ENCODE measurements around the gene ABCA6. TPM values are rescaled to one million over a fixed set of nuclear protein-coding genes. Genes with fewer than 3 reads are reported as not detected.
"Not testable (repeated sequence)": the region's sequence is repeated elsewhere in the genome, so short reads cannot be mapped to it uniquely, and the experiment has no call there.

Gene ABCA6, protein sequence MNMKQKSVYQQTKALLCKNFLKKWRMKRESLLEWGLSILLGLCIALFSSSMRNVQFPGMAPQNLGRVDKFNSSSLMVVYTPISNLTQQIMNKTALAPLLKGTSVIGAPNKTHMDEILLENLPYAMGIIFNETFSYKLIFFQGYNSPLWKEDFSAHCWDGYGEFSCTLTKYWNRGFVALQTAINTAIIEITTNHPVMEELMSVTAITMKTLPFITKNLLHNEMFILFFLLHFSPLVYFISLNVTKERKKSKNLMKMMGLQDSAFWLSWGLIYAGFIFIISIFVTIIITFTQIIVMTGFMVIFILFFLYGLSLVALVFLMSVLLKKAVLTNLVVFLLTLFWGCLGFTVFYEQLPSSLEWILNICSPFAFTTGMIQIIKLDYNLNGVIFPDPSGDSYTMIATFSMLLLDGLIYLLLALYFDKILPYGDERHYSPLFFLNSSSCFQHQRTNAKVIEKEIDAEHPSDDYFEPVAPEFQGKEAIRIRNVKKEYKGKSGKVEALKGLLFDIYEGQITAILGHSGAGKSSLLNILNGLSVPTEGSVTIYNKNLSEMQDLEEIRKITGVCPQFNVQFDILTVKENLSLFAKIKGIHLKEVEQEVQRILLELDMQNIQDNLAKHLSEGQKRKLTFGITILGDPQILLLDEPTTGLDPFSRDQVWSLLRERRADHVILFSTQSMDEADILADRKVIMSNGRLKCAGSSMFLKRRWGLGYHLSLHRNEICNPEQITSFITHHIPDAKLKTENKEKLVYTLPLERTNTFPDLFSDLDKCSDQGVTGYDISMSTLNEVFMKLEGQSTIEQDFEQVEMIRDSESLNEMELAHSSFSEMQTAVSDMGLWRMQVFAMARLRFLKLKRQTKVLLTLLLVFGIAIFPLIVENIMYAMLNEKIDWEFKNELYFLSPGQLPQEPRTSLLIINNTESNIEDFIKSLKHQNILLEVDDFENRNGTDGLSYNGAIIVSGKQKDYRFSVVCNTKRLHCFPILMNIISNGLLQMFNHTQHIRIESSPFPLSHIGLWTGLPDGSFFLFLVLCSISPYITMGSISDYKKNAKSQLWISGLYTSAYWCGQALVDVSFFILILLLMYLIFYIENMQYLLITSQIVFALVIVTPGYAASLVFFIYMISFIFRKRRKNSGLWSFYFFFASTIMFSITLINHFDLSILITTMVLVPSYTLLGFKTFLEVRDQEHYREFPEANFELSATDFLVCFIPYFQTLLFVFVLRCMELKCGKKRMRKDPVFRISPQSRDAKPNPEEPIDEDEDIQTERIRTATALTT (N-terminal part only)
- total RNA-seq (74.6 TPM), polyA plus RNA-seq (35.9 TPM)

DNA sequence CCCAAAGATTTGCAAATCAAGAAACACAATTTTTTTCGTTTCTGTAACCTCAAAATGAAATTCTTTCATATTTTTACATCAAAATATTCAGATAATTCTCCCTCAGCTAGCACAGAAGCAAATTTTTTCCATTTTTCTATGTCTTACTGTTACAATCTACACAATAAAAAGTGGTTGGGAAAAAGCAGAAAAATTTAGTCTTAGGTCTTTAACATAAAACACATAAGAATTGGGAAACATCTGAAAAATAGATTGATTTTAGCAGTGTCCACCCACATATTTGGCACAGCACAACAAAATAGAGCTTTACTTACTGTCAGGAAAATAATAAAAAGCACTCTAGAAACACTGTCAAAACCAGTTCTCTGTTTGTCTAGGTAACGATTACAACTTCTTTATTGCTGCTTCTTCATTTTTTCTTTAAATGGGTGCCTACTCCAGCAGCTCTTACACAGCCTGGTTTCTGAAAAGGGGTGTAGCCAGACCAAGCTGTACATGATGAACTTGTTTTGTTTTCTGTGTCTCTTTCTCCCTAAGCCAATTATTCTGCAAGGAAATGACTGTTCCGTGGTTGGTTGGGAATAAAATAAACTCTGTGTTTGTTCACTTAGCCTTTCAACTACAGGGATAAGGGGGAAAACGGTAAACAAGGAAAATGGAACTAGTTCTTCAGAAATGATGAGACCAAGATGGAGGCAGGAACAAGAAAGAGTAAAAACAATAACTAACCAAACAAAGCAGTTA, at the start of gene ABCA6:
ABCA6 (minus strand) TSS at position 465 of the 744 bp plus-strand sequence. CDS start 1,192 bp downstream, outside the sequence.
- Histone ChIP-seq H3K27ac (ENCODE audit: low read depth) (no peak within 1 kb of the TSS), H3K36me3 (ENCODE audit: insufficient read depth) (no peaks in the 10 kb centered on the region), H3K4me3 (ENCODE audit: low read depth, low read length) (peak within 1 kb of the TSS; percentile 20), H3K4me1 (ENCODE audit: insufficient read depth) (no peaks in the 10 kb centered on the region)
- 33% methylated on average over 4 of the region's 4 CpGs for WGBS
- DNase-seq (ENCODE audit: extremely low spot score), result no peak

DNA sequence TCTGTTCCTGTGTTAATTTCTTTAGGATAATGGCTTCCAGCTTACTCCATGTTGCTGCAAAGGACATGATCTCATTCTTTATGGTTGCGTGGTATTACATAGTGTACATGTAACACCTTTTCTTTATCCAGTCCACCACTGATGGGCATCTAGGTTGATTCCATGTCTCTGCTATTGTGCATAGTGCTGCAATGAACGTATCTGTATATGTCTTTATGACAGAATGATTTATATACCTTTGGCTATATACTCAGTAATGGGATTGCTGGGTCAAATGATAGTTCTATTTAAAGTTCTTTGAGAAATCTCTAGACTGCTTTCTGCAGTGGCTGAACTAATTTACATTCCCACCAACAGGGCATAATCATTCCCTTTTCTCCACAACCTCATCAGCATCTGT, 47.1 kb upstream of the ABCA6 start:
- Histone ChIP-seq H3K36me3 (ENCODE audit: insufficient read depth) (no peaks in the 10 kb centered on the region), H3K4me1 (ENCODE audit: insufficient read depth) (no peaks in the 10 kb centered on the region), H3K4me3 (ENCODE audit: low read depth, low read length) (no peak overlapping the region), H3K27ac (ENCODE audit: low read depth) (no peak overlapping the region)
- no peak for DNase-seq (ENCODE audit: extremely low spot score)
- WGBS, result 73% methylated on average over 2 of the region's 2 CpGs

DNA sequence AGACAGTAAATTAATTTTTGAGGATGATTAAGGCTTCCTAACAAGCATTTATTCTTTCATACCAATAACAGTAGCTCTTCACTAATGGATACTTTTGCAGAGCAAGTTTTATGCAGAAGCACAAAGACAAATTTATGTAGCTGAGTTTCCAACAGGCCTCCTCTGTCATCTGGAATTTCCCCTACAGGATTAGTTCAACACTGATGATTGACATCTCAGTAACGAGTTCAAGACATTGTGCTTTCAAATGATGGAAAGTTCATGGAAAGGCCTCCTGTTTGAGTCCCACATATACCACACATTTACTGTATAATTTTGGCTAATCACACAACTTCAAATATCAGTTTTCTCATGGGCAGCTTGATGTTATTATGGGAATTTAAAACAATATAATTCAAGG, 46.4 kb upstream of the ABCA6 start:
- no peak overlapping the region for H3K27ac ChIP-seq (ENCODE audit: low read depth)
- no peaks in the 10 kb centered on the region for H3K36me3 ChIP-seq (ENCODE audit: insufficient read depth)
- no peaks in the 10 kb centered on the region for H3K4me1 ChIP-seq (ENCODE audit: insufficient read depth)
- whole genome bisulfite sequencing, result 68% methylated on average over 1 of the region's 1 CpG
- DNase-seq (ENCODE audit: extremely low spot score), result no peak
- H3K4me3 ChIP-seq (ENCODE audit: low read depth, low read length), result no peak overlapping the region

DNA sequence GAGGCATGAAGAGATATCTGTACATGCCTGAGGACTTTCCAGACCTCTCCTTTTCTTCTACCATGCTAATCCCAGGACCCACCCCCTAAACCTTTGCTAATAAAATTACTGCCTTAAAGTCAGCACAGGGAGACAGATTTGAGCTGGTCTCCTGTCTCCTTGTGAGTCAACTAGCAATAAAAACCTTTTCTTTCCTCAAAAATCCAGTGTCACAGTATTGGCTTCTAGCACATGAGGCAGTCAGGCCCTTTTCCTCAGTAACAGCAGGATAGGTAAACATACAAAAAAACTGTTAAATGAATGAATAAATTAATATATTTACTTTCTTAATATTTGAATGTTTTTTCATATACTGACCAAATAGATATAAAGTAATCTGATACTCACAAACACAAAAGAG, 45.6 kb upstream of the ABCA6 start:
- no peak for DNase-seq (ENCODE audit: extremely low spot score)
- no peaks in the 10 kb centered on the region for H3K36me3 ChIP-seq (ENCODE audit: insufficient read depth)

DNA sequence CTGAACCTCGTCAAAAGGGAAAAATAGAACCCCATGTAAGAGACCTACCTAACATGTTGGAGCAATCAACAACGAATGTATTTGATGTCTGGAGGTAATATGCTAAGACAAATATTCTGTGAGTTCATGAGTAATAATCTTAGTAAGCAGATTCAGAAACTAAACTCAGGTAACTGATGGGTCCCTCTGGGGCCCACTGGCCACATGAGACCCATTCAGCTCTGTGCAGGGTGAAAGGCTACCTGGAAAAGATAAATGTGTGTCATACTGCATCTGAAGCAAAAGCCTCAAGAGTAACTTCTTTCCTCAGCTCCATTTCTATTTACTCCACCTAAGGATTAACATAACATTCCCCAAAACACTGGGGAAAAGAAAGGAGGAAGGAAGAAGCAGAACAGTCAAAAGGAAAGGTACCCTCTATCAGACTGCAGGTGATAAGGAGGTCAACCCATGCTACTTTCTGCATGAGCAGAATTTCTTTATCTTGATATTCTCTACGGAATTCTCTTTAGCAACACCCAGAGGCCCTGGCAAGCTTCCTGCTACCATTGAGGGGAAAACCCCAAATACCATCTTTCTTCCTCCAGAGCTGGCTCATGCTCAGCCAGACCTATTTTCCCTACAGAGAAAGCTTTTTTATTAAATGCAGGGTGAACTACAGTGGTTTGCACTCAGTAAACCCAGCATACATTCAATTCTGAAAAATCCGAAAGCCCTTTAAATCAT, 37.7 kb upstream of the ABCA6 start:
- Histone ChIP-seq H3K4me3 (ENCODE audit: low read depth, low read length) (no peak overlapping the region), H3K36me3 (ENCODE audit: insufficient read depth) (peaks cover 2% of the 10 kb centered on the region), H3K27ac (ENCODE audit: low read depth) (no peak overlapping the region), H3K4me1 (ENCODE audit: insufficient read depth) (peaks cover 2% of the 10 kb centered on the region)
- WGBS, result 69% methylated on average over 4 of the region's 4 CpGs
- no peak for DNase-seq (ENCODE audit: extremely low spot score)

More for the DNA sequence above, 45.6 kb upstream of the ABCA6 start:
- Histone ChIP-seq H3K4me3 (ENCODE audit: low read depth, low read length) (no peak overlapping the region), H3K27ac (ENCODE audit: low read depth) (no peak overlapping the region), H3K4me1 (ENCODE audit: insufficient read depth) (no peaks in the 10 kb centered on the region)

DNA sequence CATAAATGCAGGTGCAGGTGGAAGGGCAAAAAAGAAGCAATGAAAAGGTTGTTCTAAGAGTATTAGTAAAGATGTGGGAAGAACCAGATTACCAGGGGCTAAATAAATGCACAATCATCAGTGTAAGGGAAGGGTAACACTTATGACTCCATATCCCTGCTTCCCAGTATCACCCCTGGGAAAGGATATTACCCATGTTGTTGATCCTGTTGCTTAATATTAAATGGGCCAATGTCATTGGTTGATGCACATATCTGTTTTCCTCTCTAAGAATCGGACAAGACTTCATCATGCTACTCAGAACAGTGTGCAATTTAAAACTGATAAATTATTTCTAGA, 34.7 kb upstream of the ABCA6 start:
- no peak for DNase-seq (ENCODE audit: extremely low spot score)
- Histone ChIP-seq H3K4me3 (ENCODE audit: low read depth, low read length) (no peak overlapping the region), H3K27ac (ENCODE audit: low read depth) (no peak overlapping the region), H3K4me1 (ENCODE audit: insufficient read depth) (peaks cover 2% of the 10 kb centered on the region), H3K36me3 (ENCODE audit: insufficient read depth) (peaks cover 2% of the 10 kb centered on the region)
- WGBS, result 94% methylated on average over 1 of the region's 1 CpG

DNA sequence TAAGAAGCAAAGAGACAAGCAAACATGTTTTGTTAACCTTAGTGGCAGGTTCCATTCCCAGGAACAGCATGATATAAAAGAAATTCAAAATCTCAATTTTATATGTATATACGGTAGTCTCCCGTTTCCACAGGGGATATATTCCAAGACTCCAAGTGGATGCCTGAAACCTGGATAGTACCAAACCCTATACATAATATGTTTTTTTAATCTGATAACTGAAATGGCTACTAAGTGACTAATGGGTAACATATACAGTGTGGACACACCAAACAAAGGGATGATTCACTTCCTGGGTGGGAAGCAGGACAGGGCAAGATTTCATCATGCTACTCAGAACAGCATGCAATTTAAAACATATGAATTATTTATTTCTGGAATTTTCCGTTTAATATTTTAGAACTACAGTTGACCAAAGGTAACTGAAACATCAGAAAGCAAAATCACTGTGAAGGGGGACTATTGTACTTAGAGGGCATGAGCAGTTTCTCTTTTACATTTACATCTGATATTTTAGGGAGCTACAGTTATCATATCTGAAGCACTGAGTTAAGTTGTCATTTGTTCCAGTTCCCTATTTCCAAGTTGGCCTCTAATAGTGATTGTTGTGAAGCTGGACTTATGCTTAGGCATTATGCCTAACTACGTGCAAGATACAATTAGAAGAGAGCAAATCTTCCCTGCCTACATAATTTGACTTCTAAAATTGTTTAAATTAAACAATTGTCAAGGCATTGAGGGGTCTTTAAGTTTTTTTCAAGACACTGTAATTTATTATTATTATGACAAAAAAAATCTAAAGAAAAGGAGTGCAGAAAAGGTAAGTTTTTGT, 34.1 kb upstream of the ABCA6 start:
- no peak for DNase-seq (ENCODE audit: extremely low spot score)
- Histone ChIP-seq H3K27ac (ENCODE audit: low read depth) (peak overlapping the region; percentile 50), H3K4me3 (ENCODE audit: low read depth, low read length) (no peak overlapping the region), H3K36me3 (ENCODE audit: insufficient read depth) (peaks cover 2% of the 10 kb centered on the region), H3K4me1 (ENCODE audit: insufficient read depth) (peaks cover 2% of the 10 kb centered on the region)
- 79% methylated on average over 4 of the region's 4 CpGs for WGBS

DNA sequence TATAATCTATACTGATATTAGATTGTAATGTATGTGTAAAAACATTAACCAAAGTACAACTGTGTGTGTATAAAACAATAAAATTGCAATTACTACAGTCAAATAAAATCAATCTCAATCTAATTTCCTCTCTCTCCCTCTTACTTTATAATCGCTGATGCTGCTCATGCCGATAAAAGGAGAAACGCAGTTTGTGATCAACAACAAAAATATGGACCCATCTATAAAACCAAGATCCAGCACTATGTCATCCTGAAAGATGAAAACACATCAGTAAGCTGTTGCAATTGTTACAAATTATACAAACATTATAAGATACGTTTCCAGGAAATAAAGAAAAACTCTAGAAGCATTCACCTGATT, 33.5 kb upstream of the ABCA6 start:
- peaks cover 2% of the 10 kb centered on the region for H3K36me3 ChIP-seq (ENCODE audit: insufficient read depth)
- DNase-seq (ENCODE audit: extremely low spot score), result no peak
- 72% methylated on average over 4 of the region's 4 CpGs for WGBS
- H3K4me1 ChIP-seq (ENCODE audit: insufficient read depth), result peaks cover 2% of the 10 kb centered on the region
- no peak overlapping the region for H3K27ac ChIP-seq (ENCODE audit: low read depth)
- H3K4me3 ChIP-seq (ENCODE audit: low read depth, low read length), result no peak overlapping the region

DNA sequence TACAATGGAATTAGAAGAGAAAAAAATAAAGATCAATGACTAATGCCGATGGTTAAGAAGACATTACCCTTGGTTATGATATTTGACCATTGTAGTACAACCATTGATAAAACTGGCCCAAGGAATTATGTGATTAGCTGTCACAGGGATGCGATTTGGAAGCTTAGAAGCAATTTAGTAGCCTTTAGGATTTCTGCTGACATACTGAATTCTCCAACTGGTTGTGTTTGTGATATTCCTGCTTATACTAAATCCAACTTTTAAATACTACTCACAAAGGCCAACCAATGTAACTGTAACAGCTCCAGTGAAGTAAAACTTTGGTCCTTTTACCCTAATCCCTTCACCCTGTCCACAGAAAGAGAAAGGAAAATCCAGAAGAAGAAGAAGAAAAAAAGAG, 31.4 kb upstream of the ABCA6 start:
- Histone ChIP-seq H3K4me1 (ENCODE audit: insufficient read depth) (no peaks in the 10 kb centered on the region), H3K27ac (ENCODE audit: low read depth) (no peak overlapping the region), H3K4me3 (ENCODE audit: low read depth, low read length) (no peak overlapping the region), H3K36me3 (ENCODE audit: insufficient read depth) (peaks cover 2% of the 10 kb centered on the region)
- DNase-seq (ENCODE audit: extremely low spot score), result no peak
- WGBS, result 89% methylated on average over 2 of the region's 2 CpGs

DNA sequence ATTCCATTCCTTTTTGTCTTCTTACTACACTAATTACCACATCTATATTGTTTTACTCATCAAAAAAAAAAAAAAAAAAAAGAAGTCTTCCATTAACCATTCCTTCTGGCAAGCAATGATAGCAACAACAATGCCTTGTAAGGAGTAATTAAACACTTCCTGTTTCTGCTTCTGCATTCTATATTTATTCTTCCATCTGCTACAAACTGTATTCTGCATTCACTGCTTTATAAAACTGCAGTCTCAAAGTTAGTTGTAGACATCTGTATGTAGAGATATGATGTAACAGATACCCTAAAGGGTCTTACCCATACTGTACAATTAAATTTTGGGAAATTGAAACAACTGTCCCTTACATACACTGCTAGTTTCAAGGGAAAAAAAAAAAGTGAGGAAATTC, 28.7 kb upstream of the ABCA6 start:
- H3K27ac ChIP-seq (ENCODE audit: low read depth), result no peak overlapping the region
- no peaks in the 10 kb centered on the region for H3K36me3 ChIP-seq (ENCODE audit: insufficient read depth)
- H3K4me1 ChIP-seq (ENCODE audit: insufficient read depth), result no peaks in the 10 kb centered on the region
- H3K4me3 ChIP-seq (ENCODE audit: low read depth, low read length), result no peak overlapping the region
- no peak for DNase-seq (ENCODE audit: extremely low spot score)

DNA sequence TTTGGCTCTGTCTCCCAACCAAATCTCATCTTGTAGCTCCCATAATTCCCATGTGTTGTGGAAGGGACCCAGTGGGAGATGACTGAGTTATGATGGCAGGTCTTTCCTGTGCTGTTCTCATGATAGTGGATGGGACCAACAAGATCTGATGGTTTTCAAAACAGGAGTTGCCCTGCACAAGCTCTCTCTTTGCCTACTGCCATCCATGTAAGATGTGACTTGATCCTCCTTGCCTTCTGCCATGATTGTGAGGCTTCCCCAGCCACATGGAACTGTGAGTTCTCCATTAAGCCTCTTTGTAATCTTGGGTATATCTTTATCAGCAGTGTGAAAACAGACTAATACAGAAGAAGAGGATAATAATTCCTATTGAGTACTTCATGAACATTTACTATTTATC, 26.9 kb upstream of the ABCA6 start:
- not testable (repeated sequence) for DNase-seq (ENCODE audit: extremely low spot score); H3K36me3 ChIP-seq (ENCODE audit: insufficient read depth); H3K4me3 ChIP-seq (ENCODE audit: low read depth, low read length); H3K4me1 ChIP-seq (ENCODE audit: insufficient read depth); H3K27ac ChIP-seq (ENCODE audit: low read depth)

DNA sequence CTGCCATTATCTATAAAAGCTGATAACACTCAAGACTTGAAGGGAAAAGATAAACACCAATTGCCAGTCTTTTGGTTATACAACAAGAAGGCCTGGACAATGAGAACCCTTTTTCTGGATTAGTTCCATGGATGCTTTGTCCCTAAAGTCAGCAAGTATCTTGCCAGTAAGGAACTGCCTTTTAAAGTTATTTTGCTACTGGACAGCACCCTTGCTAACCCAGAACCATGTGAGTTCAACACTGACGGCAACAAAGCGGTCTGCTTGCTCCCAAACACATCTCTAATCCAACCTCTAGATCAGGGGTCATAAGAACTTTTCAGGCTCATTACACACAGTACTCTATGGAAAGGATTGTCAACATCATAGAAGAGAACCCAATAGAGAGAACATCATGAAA, 25.3 kb upstream of the ABCA6 start:
- no peaks in the 10 kb centered on the region for H3K4me1 ChIP-seq (ENCODE audit: insufficient read depth)
- 84% methylated on average over 2 of the region's 2 CpGs for WGBS
- H3K27ac ChIP-seq (ENCODE audit: low read depth), result no peak overlapping the region
- DNase-seq (ENCODE audit: extremely low spot score), result no peak
- H3K36me3 ChIP-seq (ENCODE audit: insufficient read depth), result no peaks in the 10 kb centered on the region
- no peak overlapping the region for H3K4me3 ChIP-seq (ENCODE audit: low read depth, low read length)
